ENCODE data around the gene VN1R2. TPM values are rescaled to one million over a fixed set of nuclear protein-coding genes. Genes with fewer than 3 reads are reported as not detected.
A peak's percentile ranks its signal among the peaks of the same experiment; 100 is the strongest.

Gene VN1R2
- total RNA-seq, 2 donors from 2014 or later, result not detected

DNA sequence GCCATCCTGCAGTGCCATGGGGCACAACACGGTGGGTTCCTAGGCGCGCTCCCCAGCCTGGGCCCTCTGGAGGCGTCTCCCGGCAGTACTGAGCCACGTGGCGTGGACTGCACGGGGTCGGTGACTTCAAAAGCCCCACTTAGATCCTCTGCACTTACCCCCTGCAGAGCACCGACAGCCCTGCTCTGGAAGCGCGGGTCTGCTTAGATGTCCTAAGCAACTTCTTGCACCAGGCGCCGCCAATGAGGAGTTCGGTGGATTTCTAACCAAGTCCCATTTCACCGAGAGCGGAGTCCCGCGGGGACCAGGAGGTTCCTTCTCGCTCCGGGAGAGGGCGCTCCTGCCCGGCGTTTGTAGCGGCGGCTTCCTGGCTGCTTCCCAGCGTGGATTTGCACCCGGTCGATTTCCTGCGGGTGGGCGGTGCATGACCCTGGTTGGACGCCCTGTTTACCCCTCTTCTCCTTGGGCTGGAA is 50.3 kb downstream of the VN1R2 start:
- 41 to 55% methylated on average over 18 to 32 of the region's 32 CpGs for WGBS, 2 experiments (ENCODE audit: insufficient coverage in 1 of 2, insufficient read length in 1 of 2)
- no peaks in the 10 kb centered on the region for H3K36me3 Mint-ChIP-seq (ENCODE audit: low read depth)
- TF ChIP-seq, protein P1, sequence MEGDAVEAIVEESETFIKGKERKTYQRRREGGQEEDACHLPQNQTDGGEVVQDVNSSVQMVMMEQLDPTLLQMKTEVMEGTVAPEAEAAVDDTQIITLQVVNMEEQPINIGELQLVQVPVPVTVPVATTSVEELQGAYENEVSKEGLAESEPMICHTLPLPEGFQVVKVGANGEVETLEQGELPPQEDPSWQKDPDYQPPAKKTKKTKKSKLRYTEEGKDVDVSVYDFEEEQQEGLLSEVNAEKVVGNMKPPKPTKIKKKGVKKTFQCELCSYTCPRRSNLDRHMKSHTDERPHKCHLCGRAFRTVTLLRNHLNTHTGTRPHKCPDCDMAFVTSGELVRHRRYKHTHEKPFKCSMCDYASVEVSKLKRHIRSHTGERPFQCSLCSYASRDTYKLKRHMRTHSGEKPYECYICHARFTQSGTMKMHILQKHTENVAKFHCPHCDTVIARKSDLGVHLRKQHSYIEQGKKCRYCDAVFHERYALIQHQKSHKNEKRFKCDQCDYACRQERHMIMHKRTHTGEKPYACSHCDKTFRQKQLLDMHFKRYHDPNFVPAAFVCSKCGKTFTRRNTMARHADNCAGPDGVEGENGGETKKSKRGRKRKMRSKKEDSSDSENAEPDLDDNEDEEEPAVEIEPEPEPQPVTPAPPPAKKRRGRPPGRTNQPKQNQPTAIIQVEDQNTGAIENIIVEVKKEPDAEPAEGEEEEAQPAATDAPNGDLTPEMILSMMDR (conservative IDR thresholded peaks at IDR 0.05), result peak; percentile 98
- H3K4me3 Mint-ChIP-seq, result peak overlapping the region; percentile 39
- Histone ChIP-seq H3K27me3 (ENCODE audit: control insufficient read depth, insufficient read depth, low read length, poor library complexity, severe bottlenecking) (peaks cover 45% of the 10 kb centered on the region), H3K9ac (ENCODE audit: extremely low read depth, low read length, poor library complexity, severe bottlenecking) (no peak overlapping the region), H3K27ac (ENCODE audit: low read depth, low read length) (no peak overlapping the region), H3K4me1 (ENCODE audit: control insufficient read depth, insufficient read depth, low read length) (no peaks in the 10 kb centered on the region), H3K9me3 (ENCODE audit: control insufficient read depth, low read length) (peaks cover 20% of the 10 kb centered on the region), H3K36me3 (ENCODE audit: control insufficient read depth, insufficient read depth, low read length) (no peaks in the 10 kb centered on the region), H3K4me3 (ENCODE audit: low read length) (no peak overlapping the region)
- DNase-seq, result peak; percentile 90
- H3K27me3 Mint-ChIP-seq (ENCODE audit: insufficient read depth), result peaks cover 86% of the 10 kb centered on the region
- no peak overlapping the region for H3K27ac Mint-ChIP-seq
- peaks cover 22% of the 10 kb centered on the region for H3K4me1 Mint-ChIP-seq
- peaks cover 15% of the 10 kb centered on the region for H3K9me3 Mint-ChIP-seq

Other genes starting within 250 kb of the VN1R2 start
- not detected for gene ERVV-1, start 244.4 kb upstream of the VN1R2 start, total RNA-seq
- gene ERVV-2, start 213.6 kb upstream of the VN1R2 start, total RNA-seq, result not detected
- 10 to 100 TPM; 51.7 to 78.3 TPM for gene ZNF160, start 154.9 kb upstream of the VN1R2 start, total RNA-seq
- 10 to 100 TPM; 12.6 to 19.4 TPM for gene ZNF415, start 125.4 kb upstream of the VN1R2 start, total RNA-seq
- gene ZNF347, start 99.2 kb upstream of the VN1R2 start, total RNA-seq, result 10 to 100 TPM; 17.7 to 25.5 TPM
- gene ZNF665, start 64.9 kb upstream of the VN1R2 start, total RNA-seq, result 1 to 10 TPM; 7.6 to 8.6 TPM
- gene ZNF677, start 3.4 kb upstream of the VN1R2 start, total RNA-seq, result 10 to 100 TPM; 35.6 to 56.5 TPM
- gene VN1R4, start 9.4 kb downstream of the VN1R2 start, total RNA-seq, result not detected
- 10 to 100 TPM; 19.0 to 24.3 TPM for gene ZNF845, start 75.5 kb downstream of the VN1R2 start, total RNA-seq
- gene ZNF525, start 107.4 kb downstream of the VN1R2 start, total RNA-seq, result 10 to 100 TPM; 42.2 to 48.8 TPM
- gene ZNF765, start 136.9 kb downstream of the VN1R2 start, total RNA-seq, result 10 to 100 TPM; 30.1 to 35.9 TPM
- gene ZNF761, start 173.7 kb downstream of the VN1R2 start, total RNA-seq, result 10 to 100 TPM; 52.3 to 63.8 TPM
- gene ZNF813, start 209.4 kb downstream of the VN1R2 start, total RNA-seq, result 10 to 100 TPM; 38.7 to 58.5 TPM

All from endodermal cell (in vitro differentiated cells).